Activated naive CD8-positive, alpha-beta T cell treated with anti-CD3 and anti-CD28 coated beads, Interleukin-2, amount 10 ng/mL, durations not matched to agents 7 days and 5 days (primary cell): Measurements from ENCODE around the gene ADM. TPM values are rescaled to one million over a fixed set of nuclear protein-coding genes. Genes with fewer than 3 reads are reported as not detected.

Source experiments
- ATAC-seq: fragments of 150-1000 bp; cut with Tn5 transposase; one replicate; pipeline ENCODE4 v1.10.0; 2021; ENCODE audit warnings: low read depth, moderate library complexity
- POLR2A ChIA-PET: fragments of 350-600 bp; sonication (Branson Sonifier 250); formaldehyde crosslinking; loops from one replicate; lab custom pipeline; 2021; ENCODE audit warnings: antibody characterized with exemption; lab: Charles Lee
- DNase-seq: peaks from one replicate; pipeline ENCODE4 v3.0.0; 2021
- H3K27ac Mint-ChIP-seq: one replicate; pipeline ENCODE4 v1.8.0; 2022; ENCODE audit warnings: mild to moderate bottlenecking, mixed read lengths
- H3K27me3 Mint-ChIP-seq: one replicate; pipeline ENCODE4 v1.8.0; 2022; ENCODE audit warnings: mild to moderate bottlenecking, moderate library complexity, mixed read lengths
- H3K36me3 Mint-ChIP-seq: one replicate; pipeline ENCODE4 v1.8.0; 2021; ENCODE audit warnings: mild to moderate bottlenecking, mixed read lengths
- H3K4me1 Mint-ChIP-seq: one replicate; pipeline ENCODE4 v1.8.0; 2021; ENCODE audit warnings: mixed read lengths
- H3K4me3 Mint-ChIP-seq: one replicate; pipeline ENCODE4 v1.8.0; 2022; ENCODE audit warnings: mild to moderate bottlenecking, moderate library complexity, mixed read lengths
- H3K9me3 Mint-ChIP-seq: one replicate; pipeline ENCODE4 v1.8.0; 2021; ENCODE audit warnings: mixed read lengths
- total RNA-seq, 2 experiments: library from RNA; stranded (reverse); gene quantifications; one replicate each; pipeline ENCODE4 v1.2.3, GENCODE V29; 2021

ADM gene
- total RNA-seq, 2 experiments from 2014 or later: 1.5 to 2.3 TPM

DNA sequence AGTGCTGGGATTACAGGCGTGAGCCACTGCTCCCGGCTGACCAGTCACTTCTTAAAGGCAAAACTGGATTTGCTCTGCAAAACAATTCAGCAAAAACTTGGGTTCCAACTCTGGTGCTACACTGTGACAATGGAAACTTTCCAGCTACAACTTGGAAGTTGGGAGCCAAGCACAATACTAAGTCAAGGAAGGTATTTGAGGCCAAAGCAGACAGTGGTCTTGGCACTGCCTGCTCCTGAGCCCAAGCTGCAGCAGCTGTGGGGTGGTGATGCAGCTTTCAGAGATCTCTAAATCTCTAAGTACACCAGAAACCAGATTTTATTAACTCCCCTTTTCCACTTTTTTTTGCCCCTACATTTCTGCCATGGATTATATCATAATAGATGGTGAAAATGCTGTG, 17.5 kb downstream of the ADM start:
- ATAC-seq: no peak
- H3K4me1 Mint-ChIP-seq: peaks cover 7% of the 10 kb centered on the region
- POLR2A ChIA-PET: no interaction called here
- no peak for DNase-seq
- peaks cover 14% of the 10 kb centered on the region for H3K27me3 Mint-ChIP-seq
- H3K27ac Mint-ChIP-seq: peak overlapping the region; percentile 73
- H3K4me3 Mint-ChIP-seq: no peak overlapping the region
- H3K9me3 Mint-ChIP-seq: no peaks in the 10 kb centered on the region
- H3K36me3 Mint-ChIP-seq: no peaks in the 10 kb centered on the region

DNA sequence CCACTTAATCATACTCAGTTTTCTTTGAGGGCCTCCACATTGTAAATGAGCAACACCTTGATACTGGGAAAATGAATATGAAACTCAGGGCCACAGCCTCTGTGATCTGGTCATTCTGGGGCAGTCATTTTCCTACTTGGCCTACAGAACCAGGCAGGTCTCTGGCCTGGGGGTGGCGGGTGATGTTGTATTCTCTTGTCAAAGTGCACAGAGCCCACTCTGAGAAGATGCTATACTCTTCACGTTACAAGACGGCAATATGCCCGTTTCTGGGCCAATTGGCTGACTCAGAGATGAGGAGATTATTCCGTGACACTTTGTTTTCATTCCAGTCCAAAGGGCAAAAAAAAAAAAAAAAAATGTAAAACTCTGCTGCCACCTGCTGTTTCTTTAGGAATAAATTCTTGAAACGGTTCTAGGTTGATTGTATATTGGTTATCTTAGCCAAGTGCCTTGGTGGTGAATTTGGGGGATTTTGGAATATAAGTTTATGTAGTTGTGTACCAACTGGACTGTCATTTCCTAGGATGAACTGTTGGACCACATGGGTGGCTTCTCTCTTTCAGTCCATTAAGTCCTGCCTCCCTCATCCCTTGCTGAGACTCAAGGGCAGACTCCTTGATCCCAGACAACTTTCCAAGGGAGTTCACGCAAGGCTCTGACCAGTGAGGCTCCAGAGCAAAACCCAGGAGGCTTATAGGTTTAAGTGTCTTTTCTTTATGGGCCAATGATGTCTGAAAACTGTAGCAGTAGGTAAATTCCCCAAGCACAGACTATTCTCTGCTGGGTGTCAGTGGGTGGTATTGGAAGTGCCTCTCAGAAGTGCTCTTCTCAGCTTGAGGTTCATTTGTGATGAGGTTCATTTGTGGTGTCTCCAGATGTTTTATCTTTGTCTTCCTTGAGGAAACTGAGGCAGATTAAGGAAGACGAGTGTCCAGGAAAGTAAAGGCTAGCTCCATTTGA, 18.2 kb downstream of the ADM start:
- H3K4me1 Mint-ChIP-seq: peaks cover 6% of the 10 kb centered on the region
- DNase-seq: peak; percentile 39
- no peaks in the 10 kb centered on the region for H3K36me3 Mint-ChIP-seq
- H3K27ac Mint-ChIP-seq: peak overlapping the region; percentile 73
- H3K9me3 Mint-ChIP-seq: no peaks in the 10 kb centered on the region
- peak overlapping the region; percentile 49 for H3K4me3 Mint-ChIP-seq
- ATAC-seq: peak; percentile 76
- POLR2A ChIA-PET: interaction anchor here (1.5 kb wide), 1 partner anchor 486 kb away, joined by 3 read pairs; the partner anchor contains the start of gene EIF4G2
- peaks cover 16% of the 10 kb centered on the region for H3K27me3 Mint-ChIP-seq

DNA sequence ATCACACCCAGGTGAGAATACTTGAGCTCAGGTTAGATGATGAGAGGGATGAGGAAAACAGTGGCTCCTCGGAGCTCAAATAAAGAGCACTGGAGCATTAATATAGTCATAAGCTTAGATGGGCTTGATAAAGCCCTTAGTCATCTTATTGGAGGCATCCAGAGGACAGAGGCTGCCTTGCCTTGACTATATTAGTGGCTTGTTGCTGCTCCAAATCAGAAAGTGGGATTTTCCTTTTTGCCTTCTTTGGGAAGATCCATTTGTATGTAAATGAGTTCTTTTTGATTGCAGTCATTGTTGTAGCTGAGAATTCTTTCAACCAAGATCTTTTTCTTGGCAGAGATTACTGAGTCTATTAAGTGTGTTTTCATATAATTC, 18.9 kb downstream of the ADM start:
- Mint-ChIP-seq H3K27me3 (peaks cover 16% of the 10 kb centered on the region), H3K9me3 (no peaks in the 10 kb centered on the region), H3K4me3 (no peak overlapping the region), H3K36me3 (no peaks in the 10 kb centered on the region), H3K4me1 (peaks cover 6% of the 10 kb centered on the region), H3K27ac (no peak overlapping the region)
- DNase-seq (no peak), ATAC-seq (no peak)
- POLR2A ChIA-PET: interaction anchor here (1.5 kb wide), 1 partner anchor 485 kb away, joined by 3 read pairs; the partner anchor contains the start of gene EIF4G2

DNA sequence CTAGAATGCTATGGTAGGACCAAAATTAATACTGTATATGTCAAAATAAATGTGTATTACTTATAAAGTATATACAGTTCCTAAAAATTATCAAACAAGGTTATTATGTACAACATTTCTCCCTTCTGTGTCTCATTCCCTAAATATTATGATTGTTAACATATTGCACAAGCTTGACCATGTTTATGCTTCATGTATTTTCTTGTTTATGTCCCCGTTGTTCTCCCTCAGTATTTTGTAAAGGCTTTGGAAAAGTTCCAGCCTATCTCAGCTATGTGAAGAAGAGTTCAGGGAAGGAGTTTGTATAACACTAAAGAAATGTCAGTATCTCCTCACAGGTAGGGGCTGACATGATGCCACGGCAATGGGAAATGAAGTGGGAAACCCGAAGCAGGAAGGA, 19.6 kb downstream of the ADM start:
- DNase-seq: no peak
- no peak for ATAC-seq
- no peak overlapping the region for H3K4me3 Mint-ChIP-seq
- H3K27me3 Mint-ChIP-seq: peaks cover 16% of the 10 kb centered on the region
- H3K4me1 Mint-ChIP-seq: peaks cover 6% of the 10 kb centered on the region
- no peak overlapping the region for H3K27ac Mint-ChIP-seq
- no peaks in the 10 kb centered on the region for H3K9me3 Mint-ChIP-seq
- POLR2A ChIA-PET: interaction anchor here (1.5 kb wide), 1 partner anchor 484 kb away, joined by 3 read pairs; the partner anchor contains the start of gene EIF4G2
- no peaks in the 10 kb centered on the region for H3K36me3 Mint-ChIP-seq

DNA sequence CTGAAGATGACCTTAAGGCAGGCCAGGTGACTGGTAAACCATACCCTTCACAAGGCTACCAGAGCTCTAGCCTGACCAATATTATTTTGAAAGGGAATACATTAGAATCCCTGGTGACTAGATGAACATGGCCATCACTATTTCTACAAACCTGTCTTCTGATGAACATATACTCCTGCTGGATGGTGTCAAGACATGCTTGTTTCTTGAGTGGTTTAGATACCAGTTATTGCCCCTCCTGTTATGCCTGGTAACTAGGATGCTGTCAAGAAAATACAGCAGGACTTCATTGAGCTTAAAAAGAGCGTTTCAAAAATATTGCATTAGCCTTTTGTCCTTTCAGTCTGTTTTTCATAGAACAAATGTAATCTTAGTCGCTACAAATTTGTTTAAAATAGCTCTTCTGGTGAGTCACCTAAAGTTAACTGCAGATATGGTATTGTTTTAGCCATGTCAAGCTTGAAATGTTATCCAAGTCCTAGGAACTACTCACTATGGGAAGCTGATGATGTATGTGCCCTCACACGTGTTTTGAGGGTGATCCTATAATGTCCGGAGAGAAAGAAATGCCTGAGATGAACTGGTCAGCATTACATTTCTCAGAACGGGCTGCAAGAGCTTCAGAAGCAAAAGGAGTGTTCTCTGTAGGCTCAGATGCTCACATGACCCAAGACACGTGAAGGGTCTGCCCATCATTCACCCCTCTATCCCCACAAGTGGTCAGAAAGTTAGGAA, 20.6 kb downstream of the ADM start:
- Mint-ChIP-seq H3K36me3 (no peaks in the 10 kb centered on the region), H3K4me3 (no peak overlapping the region), H3K27ac (no peak overlapping the region), H3K4me1 (peaks cover 6% of the 10 kb centered on the region), H3K9me3 (no peaks in the 10 kb centered on the region), H3K27me3 (peaks cover 16% of the 10 kb centered on the region)
- ATAC-seq: no peak
- POLR2A ChIA-PET: no interaction called here
- DNase-seq: no peak

DNA sequence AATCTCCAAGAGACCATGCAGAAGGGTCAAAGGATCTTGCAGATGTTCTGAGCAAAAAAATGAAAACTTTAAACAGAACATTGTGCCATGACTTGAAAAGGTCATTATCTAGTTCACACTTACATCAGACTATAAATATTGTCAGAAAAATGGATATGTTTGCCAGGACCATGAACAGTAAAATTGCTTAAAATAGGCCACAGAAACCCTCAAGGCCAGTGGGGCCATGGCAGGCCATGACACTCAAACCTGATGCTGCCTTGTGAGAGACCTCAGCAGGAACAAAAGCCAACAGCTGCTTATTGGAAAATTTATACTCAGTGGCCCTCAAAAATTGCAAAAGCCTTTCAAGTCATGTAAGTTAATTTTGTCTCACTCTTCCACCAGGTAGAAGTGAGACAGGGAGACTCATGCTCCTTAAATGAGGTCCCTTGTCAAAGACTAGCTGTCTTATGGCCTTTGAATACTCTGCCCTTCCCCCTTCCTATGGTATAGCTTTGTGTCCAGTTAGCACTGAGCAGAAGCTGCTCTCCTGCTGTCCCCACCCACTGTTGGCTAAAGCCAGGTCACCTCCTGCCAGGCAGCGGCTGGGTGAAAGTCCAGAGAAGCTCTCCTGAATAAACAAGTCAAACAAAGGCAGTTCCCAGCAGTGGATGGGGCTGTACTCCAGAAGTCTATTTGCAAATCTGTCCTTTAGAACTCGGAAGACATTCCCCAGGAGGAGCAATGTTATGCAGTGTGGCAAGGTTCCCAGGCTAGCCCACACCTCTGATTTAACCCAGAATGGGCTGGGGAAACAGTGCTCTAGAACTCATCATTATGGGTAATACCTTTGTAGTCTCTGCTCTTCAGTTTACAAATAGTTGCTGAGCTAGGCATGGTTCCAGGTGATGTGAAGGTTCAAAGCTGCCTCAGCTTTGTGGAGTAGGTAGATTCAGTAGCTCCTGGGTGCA, 21.4 kb downstream of the ADM start:
- H3K4me3 Mint-ChIP-seq: no peak overlapping the region
- DNase-seq (no peak), ATAC-seq (no peak)
- peaks cover 16% of the 10 kb centered on the region for H3K27me3 Mint-ChIP-seq
- POLR2A ChIA-PET: no interaction called here
- H3K36me3 Mint-ChIP-seq: no peaks in the 10 kb centered on the region
- no peaks in the 10 kb centered on the region for H3K9me3 Mint-ChIP-seq
- H3K4me1 Mint-ChIP-seq: peaks cover 6% of the 10 kb centered on the region
- H3K27ac Mint-ChIP-seq: no peak overlapping the region

DNA sequence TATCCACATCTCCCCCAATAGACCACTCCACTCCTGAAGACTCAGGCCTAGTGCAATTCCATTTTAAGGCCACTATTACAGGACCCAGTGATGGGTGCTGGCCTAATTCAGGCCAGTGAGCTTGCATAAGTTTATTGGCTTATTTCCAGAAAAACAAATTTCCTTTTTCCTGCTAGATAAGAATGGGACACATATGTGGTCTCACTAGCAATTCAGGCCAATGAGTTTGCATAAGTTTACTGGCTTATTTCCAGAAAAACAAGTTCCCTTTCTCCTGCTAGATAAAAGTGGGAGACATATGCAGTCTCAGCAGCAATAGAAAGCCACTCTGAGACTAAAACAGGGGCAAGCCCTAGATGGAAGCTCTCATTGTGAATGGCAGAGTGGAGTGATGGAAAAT, 22.4 kb downstream of the ADM start:
- peaks cover 6% of the 10 kb centered on the region for H3K4me1 Mint-ChIP-seq
- no peak overlapping the region for H3K27ac Mint-ChIP-seq
- H3K9me3 Mint-ChIP-seq: no peaks in the 10 kb centered on the region
- POLR2A ChIA-PET: no interaction called here
- DNase-seq (no peak), ATAC-seq (no peak)
- H3K27me3 Mint-ChIP-seq: peaks cover 16% of the 10 kb centered on the region
- no peaks in the 10 kb centered on the region for H3K36me3 Mint-ChIP-seq
- no peak overlapping the region for H3K4me3 Mint-ChIP-seq

DNA sequence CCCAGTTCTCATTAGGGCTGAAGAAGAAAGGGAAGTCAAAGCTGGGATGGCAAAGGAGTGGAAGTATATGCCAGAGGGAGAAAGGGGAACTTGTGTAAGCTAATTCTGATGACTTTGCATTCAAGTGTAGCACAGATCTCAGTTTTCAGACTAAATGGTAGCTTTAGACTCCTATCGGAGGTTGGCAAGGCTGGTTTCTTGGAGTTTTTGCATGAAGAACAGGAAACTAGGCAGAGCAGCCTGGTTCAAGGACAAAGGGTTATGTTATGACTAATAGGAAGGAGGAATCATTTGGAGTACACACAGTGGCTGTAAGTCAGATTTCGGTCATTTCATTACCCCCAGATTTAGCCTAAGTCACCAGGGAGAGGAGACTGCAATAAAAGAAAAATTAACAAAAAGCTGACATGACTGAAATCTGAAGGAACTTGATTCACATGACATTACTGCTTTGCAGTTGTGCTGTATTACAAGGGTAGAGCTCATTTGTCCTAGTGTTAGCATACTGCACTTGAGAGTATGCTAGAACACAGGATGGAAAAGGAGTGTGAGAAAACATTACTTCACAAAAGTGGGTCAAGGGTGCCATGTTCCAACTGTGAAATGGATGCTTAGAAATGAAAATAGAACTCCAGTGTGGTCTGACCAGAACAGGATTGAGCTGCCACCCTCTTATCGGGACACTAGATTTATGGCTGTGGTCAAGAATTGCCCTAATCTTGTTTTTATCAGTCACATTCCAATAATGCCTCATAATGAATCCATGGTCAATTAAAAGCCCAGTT, 23.6 kb downstream of the ADM start:
- ATAC-seq (no peak), DNase-seq (no peak)
- POLR2A ChIA-PET: no interaction called here
- H3K4me1 Mint-ChIP-seq: no peaks in the 10 kb centered on the region
- no peak overlapping the region for H3K27ac Mint-ChIP-seq
- H3K4me3 Mint-ChIP-seq: no peak overlapping the region
- peaks cover 18% of the 10 kb centered on the region for H3K27me3 Mint-ChIP-seq
- H3K9me3 Mint-ChIP-seq: no peaks in the 10 kb centered on the region
- no peaks in the 10 kb centered on the region for H3K36me3 Mint-ChIP-seq

DNA sequence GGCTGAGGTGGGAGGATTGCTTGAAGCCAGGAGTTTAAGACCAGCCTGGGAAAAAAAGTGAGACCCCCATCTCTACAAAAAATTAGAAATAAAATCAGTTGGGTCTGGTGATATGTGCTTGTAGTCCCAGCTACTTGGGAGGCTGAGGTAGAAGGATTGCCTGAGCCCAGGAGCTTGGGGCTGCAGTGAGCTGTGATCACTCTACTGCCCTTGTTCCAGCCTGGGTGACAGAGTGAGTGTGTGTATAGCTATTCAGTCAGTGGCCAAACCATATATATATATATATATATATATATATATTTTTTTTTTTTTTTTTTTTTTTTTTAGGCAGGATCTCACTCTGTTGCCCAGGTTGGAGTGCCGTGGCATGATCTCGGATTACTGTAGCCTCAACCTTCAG, 24.5 kb downstream of the ADM start:
- Mint-ChIP-seq H3K4me3 (no peak overlapping the region), H3K27me3 (peaks cover 16% of the 10 kb centered on the region), H3K27ac (no peak overlapping the region), H3K36me3 (no peaks in the 10 kb centered on the region), H3K4me1 (no peaks in the 10 kb centered on the region), H3K9me3 (no peaks in the 10 kb centered on the region)
- no peak for DNase-seq
- POLR2A ChIA-PET: no interaction called here
- no peak for ATAC-seq

DNA sequence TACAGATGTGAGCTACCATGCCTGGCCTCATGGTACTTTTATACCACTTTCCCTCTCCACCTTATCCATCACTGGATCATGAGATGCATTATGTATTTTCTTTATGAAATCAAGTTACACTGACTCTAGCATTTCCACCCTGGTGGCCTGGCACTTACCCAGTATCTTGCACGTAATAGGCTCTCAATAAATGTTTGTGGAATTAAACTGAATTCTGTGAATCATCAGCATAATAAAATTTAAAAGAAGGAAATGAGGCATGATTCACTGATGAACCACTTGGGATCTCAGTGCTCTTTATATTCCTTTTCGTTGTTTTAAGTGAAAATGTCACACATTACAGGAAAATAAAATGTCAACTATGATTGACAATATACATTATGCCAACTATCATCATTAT, 25.1 kb downstream of the ADM start:
- no peaks in the 10 kb centered on the region for H3K36me3 Mint-ChIP-seq
- ATAC-seq (no peak), DNase-seq (no peak)
- no peak overlapping the region for H3K4me3 Mint-ChIP-seq
- H3K27me3 Mint-ChIP-seq: peaks cover 16% of the 10 kb centered on the region
- no peaks in the 10 kb centered on the region for H3K9me3 Mint-ChIP-seq
- no peak overlapping the region for H3K27ac Mint-ChIP-seq
- POLR2A ChIA-PET: no interaction called here
- no peaks in the 10 kb centered on the region for H3K4me1 Mint-ChIP-seq

DNA sequence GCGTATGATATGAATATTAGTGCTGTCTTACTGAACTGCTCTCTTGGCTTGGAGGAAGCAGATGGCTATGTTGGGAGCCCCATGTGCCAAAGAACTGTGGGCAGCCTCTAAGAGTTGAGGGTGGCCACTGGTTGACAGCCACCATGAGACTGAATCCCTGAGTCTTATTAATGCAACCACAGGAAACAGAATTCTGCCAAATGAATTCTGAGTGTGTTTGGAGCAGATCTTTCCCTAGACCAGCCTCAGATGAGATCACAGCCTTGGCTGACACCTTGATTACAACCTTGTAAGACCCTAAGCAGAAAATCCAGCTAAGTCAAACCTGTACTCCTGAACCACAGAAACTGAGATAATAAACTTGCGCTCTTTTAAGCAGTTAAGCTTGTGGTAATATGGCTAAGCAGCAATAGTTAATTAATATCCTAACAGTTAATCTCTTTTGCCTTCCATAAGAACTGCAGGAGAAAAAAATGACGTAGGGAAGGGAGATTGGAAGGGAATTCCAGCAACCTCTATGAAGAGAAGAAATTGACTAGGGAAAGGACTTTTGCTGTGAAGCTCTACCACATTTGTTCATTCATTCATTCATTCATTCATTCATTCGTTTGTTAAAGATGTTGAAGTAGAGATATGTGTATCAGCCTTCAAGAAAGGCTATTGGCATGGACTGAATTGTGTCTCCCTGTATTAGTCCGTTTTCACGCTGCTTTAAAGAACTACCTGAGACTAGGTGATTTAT, 26.8 kb downstream of the ADM start:
- no peaks in the 10 kb centered on the region for H3K9me3 Mint-ChIP-seq
- H3K4me3 Mint-ChIP-seq: no peak overlapping the region
- no peak for DNase-seq
- no peaks in the 10 kb centered on the region for H3K36me3 Mint-ChIP-seq
- POLR2A ChIA-PET: no interaction called here
- no peak for ATAC-seq
- no peaks in the 10 kb centered on the region for H3K4me1 Mint-ChIP-seq
- no peak overlapping the region for H3K27ac Mint-ChIP-seq
- H3K27me3 Mint-ChIP-seq: peaks cover 7% of the 10 kb centered on the region

DNA sequence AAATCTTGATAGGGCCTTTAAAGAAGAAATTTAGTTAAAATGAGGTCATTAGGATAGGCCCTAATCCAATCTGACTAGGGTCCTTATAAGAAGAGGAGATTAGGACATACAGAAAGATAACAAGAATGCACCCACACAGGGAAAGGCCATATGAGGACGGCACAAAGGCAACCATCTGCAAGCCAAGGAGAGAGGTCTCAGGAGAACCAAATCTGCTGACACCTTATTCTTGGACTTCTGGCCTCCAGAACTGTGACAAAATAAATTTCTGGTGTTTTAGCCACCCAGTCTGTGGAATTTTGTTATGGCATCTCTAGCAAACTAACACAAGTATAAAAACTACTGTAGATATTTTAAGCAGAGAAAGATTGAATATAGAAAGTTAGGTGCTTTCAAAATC, 28.6 kb downstream of the ADM start:
- Mint-ChIP-seq H3K4me3 (no peak overlapping the region), H3K4me1 (no peaks in the 10 kb centered on the region), H3K27me3 (peaks cover 4% of the 10 kb centered on the region), H3K27ac (no peak overlapping the region), H3K36me3 (no peaks in the 10 kb centered on the region), H3K9me3 (peaks cover 3% of the 10 kb centered on the region)
- POLR2A ChIA-PET: no interaction called here
- DNase-seq (no peak), ATAC-seq (no peak)
